ENCODE results near the gene NCEH1.
"Not testable (repeated sequence)": the region's sequence is repeated elsewhere in the genome, so short reads cannot be mapped to it uniquely, and the experiment has no call there.

The NCEH1 gene

GRCh38 chr3:172705170-172705569, 5.7 kb downstream of the NCEH1 start:
- no peak for DNase-seq

GRCh38 chr3:172704001-172704400, 6.9 kb downstream of the NCEH1 start:
- DNase-seq = no peak

- DNase-seq = not testable (repeated sequence)
Measured at GRCh38 chr3:172702731-172703130, 8.1 kb downstream of the NCEH1 start.

- no peak for DNase-seq
Measured at GRCh38 chr3:172702256-172702655, 8.6 kb downstream of the NCEH1 start.

GRCh38 chr3:172701751-172702150, 9.1 kb downstream of the NCEH1 start:
- no peak for DNase-seq

- no peak for DNase-seq
Measured at GRCh38 chr3:172700936-172701455, 9.9 kb downstream of the NCEH1 start.

- DNase-seq = no peak
Measured at GRCh38 chr3:172700256-172700655, 10.6 kb downstream of the NCEH1 start.

- DNase-seq = no peak
Measured at GRCh38 chr3:172699031-172699430, 11.8 kb downstream of the NCEH1 start.

GRCh38 chr3:172698631-172699030, 12.2 kb downstream of the NCEH1 start:
- no peak for DNase-seq

GRCh38 chr3:172697558-172697957, 13.3 kb downstream of the NCEH1 start:
- no peak for DNase-seq

- DNase-seq = no peak
Measured at GRCh38 chr3:172696357-172696756, 14.5 kb downstream of the NCEH1 start.

- no peak for DNase-seq
Measured at GRCh38 chr3:172694573-172695246, 16.2 kb downstream of the NCEH1 start.

GRCh38 chr3:172692751-172693338, 18.0 kb downstream of the NCEH1 start:
- no peak for DNase-seq

- DNase-seq = no peak
Measured at GRCh38 chr3:172690936-172691335, 19.9 kb downstream of the NCEH1 start.

GRCh38 chr3:172688588-172688987, 22.3 kb downstream of the NCEH1 start:
- no peak for DNase-seq

- peak; percentile 45 for DNase-seq
Measured at GRCh38 chr3:172687501-172687900, 23.4 kb downstream of the NCEH1 start.

- no peak for DNase-seq
Measured at GRCh38 chr3:172685331-172686214, 25.3 kb downstream of the NCEH1 start.

- no peak for DNase-seq
Measured at GRCh38 chr3:172680684-172681083, 30.2 kb downstream of the NCEH1 start.

- DNase-seq = no peak
Measured at GRCh38 chr3:172679599-172679998, 31.3 kb downstream of the NCEH1 start.

- no peak for DNase-seq
Measured at GRCh38 chr3:172678068-172678467, 32.8 kb downstream of the NCEH1 start.

GRCh38 chr3:172676196-172676922, 34.5 kb downstream of the NCEH1 start:
- DNase-seq = no peak

GRCh38 chr3:172675441-172676193, 35.2 kb downstream of the NCEH1 start:
- DNase-seq = no peak

Data from NCI-H2107 (cell line).